GM12865 (cell line): ENCODE measurements around the gene RAB17.

Experiments
- DNase-seq: peaks from one replicate; pipeline ENCODE4 v3.0.0; 2010; ENCODE audit warnings: low read depth
- H3K4me3 ChIP-seq: 2 replicates; pipeline ENCODE4 v1.5.1; 2011; ENCODE audit warnings: mild to moderate bottlenecking, low read depth, low read length, control low read depth
- TF ChIP-seq, protein P1 (sequence below): IDR thresholded peaks from 2 replicates; pipeline ENCODE4 v1.5.1; 2011; ENCODE audit warnings: low read length, control low read depth, low read depth, inconsistent platforms; ENCODE audit not compliant: insufficient read depth; ENCODE audit errors: missing control alignments

RAB17 gene

DNA sequence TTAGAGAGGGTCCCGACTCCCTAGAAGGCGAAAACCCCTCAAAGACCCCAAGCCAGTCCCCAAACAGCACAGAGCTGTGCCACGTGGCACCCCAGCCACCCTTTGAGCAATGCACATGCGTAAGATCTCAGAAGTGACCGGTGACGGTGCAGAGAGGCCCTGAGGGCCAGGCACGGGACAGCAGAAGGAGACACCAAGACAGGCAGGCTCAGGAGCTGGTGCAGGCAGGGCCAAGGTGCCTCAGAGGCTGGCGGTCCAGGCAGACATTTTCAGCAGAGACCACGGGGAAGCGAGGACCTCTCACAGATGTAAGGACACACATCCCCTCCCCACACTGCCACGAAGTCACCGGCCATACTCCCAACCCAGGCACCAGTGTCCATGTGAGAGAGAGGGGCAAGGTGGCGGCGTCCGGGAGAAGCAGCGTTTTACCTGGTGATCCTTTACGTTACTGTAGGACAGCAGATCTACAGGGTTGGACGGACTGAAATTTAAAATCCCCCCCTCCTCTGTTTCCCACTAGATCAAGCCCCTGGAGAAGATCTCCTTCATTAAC, 2.0 kb upstream of the RAB17 start:
- TF ChIP-seq, protein P1, sequence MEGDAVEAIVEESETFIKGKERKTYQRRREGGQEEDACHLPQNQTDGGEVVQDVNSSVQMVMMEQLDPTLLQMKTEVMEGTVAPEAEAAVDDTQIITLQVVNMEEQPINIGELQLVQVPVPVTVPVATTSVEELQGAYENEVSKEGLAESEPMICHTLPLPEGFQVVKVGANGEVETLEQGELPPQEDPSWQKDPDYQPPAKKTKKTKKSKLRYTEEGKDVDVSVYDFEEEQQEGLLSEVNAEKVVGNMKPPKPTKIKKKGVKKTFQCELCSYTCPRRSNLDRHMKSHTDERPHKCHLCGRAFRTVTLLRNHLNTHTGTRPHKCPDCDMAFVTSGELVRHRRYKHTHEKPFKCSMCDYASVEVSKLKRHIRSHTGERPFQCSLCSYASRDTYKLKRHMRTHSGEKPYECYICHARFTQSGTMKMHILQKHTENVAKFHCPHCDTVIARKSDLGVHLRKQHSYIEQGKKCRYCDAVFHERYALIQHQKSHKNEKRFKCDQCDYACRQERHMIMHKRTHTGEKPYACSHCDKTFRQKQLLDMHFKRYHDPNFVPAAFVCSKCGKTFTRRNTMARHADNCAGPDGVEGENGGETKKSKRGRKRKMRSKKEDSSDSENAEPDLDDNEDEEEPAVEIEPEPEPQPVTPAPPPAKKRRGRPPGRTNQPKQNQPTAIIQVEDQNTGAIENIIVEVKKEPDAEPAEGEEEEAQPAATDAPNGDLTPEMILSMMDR: no peak
- DNase-seq: no peak
- no peak overlapping the region for H3K4me3 ChIP-seq

DNA sequence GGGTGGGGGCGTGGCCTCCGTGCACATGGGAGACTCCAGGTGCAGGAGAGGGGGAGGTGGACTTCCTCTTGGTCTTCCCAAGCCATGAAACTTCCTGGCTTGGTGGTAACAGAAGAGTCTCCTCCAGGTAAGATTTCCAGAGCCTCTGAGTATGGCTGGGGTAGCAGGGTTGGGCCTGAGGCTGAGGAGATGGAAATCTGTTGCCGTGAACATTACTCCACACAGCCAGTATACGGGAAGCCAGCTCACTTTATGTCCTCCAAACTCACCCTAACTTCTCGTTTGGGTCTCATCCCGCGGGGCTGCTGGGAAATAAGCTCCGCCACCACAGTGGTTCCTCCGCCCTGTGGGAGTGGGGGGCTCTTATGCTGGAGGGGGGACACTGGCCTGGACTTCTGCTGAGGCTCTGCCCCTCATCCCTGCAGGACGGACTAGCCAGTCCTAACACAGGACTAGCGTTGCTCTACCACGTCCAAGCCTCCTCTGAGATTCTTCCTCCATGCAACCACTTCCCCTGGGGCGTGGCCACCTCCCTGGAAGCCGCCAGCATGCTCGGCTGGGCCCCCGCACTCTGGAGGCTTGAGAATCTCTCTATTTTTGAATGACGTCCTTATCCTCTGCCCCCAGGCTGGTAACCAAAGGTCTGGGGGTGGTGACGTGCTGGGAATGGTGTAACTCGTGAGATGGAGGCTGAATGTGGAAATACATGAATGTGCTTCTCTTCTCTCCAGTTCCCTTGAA, 777 bp upstream of the RAB17 start:
- no peak overlapping the region for H3K4me3 ChIP-seq
- no peak for DNase-seq
- TF ChIP-seq, protein P1: no peak

DNA sequence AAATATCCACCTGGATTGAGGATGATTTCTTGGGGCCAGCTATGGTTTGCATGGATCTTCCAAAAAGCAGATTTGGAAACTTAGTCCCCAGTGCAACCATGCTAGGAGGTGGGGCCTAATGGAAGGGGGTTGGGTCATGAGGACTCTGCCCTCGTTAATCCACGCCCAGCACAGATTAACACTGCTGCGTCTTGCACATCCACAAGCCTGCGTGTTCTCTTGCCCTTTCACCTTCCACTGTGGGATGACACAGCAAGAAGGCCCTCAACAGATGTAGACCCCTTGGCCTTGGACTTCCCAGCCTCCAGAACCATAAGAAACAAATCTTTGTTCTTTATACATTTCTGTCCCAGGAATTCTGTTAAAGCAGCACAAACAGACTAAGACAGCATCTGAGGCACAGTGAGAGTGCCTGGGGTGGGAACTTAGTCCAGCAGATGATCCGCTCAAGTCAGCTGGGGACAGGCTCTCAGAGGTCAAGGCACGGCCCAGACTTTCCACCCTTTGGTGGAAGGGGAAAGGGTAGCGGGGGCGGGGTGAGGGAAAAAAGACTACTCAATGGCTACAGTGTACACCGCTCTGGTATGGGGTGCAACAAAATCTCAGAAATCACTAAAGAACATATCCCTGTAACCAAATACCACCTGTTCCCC, 2.4 kb downstream of the RAB17 start:
- no peak for DNase-seq
- H3K4me3 ChIP-seq: no peak overlapping the region
- TF ChIP-seq, protein P1: no peak

DNA sequence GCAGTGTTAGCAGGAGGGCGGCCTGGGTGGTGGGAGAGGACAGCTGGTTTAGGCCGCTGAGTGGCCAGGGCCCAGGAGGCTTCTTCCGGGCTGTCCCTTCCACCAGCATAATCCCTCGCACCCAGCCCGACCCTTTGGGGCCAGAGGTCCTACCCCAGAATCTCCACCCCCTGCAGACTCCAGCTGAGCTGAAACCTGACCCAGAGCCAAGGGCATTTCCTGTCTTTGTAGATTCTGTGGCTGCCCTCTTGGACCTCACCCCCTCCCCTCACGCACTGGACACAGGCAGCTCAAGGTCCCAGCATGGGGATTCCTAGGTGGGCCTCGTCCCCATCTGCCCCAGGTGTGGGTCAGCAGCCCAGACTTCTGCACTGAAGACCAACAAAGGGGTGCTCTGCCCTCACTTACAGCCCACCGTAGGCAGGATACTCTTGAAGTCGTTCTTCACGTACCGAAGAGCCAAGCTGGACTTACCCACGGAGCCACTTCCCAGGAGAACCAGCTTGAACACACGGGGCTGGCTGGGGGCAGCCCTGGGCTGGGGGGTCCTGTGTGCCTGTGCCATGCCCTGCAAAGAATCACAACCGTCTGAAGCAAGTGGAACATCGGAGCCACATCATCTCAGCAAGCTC, 4.8 kb downstream of the RAB17 start:
- H3K4me3 ChIP-seq: no peak overlapping the region
- no peak for DNase-seq
- TF ChIP-seq, protein P1: no peak

DNA sequence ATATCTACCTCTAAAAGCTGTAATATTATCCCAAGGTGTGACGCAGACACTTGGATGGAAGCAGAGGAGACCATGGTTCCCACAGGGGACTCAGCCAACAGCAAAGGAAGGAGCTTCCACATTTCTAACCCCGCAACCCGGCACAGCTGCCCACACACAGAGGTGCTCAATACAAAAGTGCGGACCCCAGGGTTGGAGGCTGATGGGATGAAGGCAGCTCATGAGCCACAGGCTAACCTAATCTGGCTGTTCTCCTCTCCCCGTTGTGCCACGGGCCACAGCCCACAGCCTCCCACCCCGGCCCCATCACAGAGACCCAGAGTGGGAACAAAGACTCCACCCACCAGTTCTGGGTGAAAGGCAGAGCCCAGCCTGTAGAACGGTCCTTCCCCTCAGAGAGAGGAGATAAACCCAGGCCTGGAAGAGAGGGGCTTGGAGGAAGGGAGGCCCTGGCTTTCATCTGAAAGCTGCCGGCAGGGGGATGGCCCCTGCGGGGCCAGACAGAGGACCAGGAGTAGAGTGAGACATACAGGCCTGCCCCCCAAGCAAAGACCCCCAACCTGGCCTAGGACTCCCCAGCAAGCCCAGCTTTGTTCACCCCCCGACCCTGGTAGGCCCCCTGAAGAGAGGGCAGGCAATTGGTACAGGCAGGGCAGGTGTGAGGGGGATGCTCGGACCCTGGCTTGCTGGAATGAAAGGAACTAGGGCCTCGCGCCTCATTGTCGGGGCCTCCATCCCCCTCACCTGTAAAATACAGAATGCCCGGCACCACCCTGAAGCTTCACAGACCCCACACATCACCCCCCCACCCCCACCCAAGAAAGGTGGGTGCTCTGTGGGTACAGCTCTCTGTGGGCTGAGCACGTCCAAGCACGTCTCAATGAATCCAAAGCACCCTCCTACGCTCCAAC, 6.9 kb downstream of the RAB17 start:
- DNase-seq: no peak
- H3K4me3 ChIP-seq: no peak overlapping the region
- TF ChIP-seq, protein P1: no peak

DNA sequence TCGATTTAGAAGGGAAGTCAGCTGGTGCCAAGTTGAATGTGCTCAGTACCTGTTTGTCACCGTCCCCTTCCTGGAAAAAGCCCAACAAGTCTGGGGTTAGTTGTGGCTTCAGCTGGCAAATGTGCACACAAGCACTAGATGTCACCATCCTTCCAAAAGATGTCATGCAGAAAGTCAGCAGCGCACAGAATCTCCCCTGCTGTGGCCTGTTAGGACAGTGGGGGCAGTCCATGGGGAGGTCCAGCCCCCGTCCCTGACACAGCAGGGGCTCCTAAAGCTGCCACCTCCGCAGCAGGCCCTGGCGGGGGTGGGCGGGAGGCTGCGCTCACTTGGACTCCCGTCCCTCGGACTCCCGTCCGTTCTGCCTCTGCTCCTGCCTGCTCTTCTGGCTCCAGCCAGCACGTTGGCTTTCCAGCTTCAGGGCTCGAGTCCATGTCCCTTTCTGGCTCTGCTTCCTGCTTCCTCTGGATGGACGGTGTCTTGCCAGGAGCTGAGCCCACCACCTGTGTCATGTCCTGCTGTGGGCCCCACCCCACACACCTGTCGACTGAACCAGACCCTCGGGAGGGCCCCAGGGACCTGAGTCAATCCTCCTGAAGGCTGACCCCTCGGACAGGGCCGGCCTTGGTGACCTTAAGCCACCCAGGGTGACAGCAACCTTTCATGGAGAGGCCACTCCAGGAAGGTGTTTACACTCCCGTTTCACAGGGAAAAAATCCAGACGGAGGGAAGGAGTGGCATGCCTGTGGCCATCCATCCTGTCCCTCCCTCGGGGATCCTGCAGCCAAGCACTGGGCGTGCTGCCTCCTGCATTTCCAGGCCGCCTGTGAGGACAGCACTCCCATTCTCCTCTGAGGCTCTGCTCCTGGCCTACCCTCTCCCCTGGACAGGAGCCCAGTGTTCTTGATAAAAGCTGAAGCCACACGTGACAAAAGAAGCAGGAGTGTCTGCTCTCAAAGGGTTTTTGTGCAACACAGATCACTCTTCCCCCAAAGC, 8.5 kb downstream of the RAB17 start:
- H3K4me3 ChIP-seq: no peak overlapping the region
- peak; percentile 61 for DNase-seq
- TF ChIP-seq, protein P1: peak; percentile 35
